ENCODE data around the gene MED9.

DNA sequence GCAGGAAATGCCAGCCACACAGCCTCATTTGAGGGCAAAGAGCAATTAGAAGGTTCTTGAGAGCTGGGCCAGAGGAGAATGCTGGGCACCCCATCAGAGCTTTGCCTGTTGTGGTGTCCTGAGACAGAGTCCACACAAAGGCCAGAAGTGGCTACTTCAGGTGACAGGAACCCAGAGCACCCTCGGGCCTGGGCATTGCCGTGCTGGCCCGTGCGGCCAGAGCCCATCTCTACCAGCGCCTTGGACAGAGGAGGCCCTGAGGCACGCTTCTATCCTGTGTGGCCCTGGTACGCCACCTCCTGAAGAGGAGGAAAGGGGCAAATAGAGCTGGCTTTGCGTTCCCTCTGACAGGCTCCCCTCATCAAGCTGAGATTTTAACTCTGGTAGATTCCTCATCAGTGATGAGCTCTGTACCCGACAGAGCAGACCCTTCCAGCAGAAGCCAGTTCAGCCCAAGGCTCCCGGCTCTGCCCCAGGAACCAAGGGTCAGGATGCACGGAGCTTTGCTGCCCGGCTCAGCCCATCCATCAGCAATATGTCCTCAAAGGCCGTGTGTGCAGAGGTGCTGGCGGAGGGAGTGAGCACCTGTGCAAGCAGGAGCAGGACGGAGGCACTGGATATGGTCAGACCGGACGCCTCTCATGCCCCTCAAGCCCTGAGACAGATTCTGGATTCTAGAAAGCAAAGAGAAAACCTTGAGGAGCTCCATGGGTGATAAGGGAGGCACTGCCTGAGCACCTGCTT lies 22.8 kb downstream of the MED9 start:
- TF ChIP-seq, protein P1, sequence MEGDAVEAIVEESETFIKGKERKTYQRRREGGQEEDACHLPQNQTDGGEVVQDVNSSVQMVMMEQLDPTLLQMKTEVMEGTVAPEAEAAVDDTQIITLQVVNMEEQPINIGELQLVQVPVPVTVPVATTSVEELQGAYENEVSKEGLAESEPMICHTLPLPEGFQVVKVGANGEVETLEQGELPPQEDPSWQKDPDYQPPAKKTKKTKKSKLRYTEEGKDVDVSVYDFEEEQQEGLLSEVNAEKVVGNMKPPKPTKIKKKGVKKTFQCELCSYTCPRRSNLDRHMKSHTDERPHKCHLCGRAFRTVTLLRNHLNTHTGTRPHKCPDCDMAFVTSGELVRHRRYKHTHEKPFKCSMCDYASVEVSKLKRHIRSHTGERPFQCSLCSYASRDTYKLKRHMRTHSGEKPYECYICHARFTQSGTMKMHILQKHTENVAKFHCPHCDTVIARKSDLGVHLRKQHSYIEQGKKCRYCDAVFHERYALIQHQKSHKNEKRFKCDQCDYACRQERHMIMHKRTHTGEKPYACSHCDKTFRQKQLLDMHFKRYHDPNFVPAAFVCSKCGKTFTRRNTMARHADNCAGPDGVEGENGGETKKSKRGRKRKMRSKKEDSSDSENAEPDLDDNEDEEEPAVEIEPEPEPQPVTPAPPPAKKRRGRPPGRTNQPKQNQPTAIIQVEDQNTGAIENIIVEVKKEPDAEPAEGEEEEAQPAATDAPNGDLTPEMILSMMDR (IDR thresholded peaks at IDR 0.05; ENCODE audit: insufficient read depth, low read length, poor library complexity, severe bottlenecking) = no peak
- no peak for TF ChIP-seq EZH2phosphoT487 (conservative IDR thresholded peaks at IDR 0.05; ENCODE audit: low read length)

All from SU-DHL-6 (cell line).